Chondrocyte (in vitro differentiated cells): ENCODE measurements around the gene PNLIPRP2. TPM values are rescaled to one million over a fixed set of nuclear protein-coding genes. Genes with fewer than 3 reads are reported as not detected.

ENCODE experiments used
- DNase-seq: peaks from one replicate; pipeline ENCODE4 v3.0.0; 2021; ENCODE audit warnings: mixed read lengths, low spot score
- H3K27ac Mint-ChIP-seq: one replicate; pipeline ENCODE4 v1.8.0; 2021; ENCODE audit warnings: mild to moderate bottlenecking, moderate library complexity, mixed read lengths; ENCODE audit not compliant: unreplicated experiment
- H3K27me3 Mint-ChIP-seq: 2 replicates; pipeline ENCODE4 v1.8.0; 2021; ENCODE audit warnings: low read depth, mixed read lengths
- H3K36me3 Mint-ChIP-seq: 2 replicates; pipeline ENCODE4 v1.8.0; 2021; ENCODE audit warnings: low read depth, mixed read lengths
- H3K4me1 Mint-ChIP-seq: 2 replicates; pipeline ENCODE4 v1.8.0; 2021; ENCODE audit warnings: low read depth, mild to moderate bottlenecking, mixed read lengths
- H3K4me3 Mint-ChIP-seq: one replicate; pipeline ENCODE4 v1.8.0; 2021; ENCODE audit warnings: mild to moderate bottlenecking, moderate library complexity, mixed read lengths; ENCODE audit not compliant: unreplicated experiment
- H3K9me3 Mint-ChIP-seq: 2 replicates; pipeline ENCODE4 v1.8.0; 2021; ENCODE audit warnings: low read depth, mixed read lengths
- long read RNA-seq: library from polyadenylated mRNA; stranded (forward); transcript quantifications from one replicate; pipeline ENCODE4 v2.0.0, GENCODE V29; 2021
- total RNA-seq: library from RNA; stranded (reverse); gene quantifications from 3 replicates; pipeline ENCODE4 v1.2.1, GENCODE V29; 2021
- TF ChIP-seq, protein P1 (sequence below): fragments of 200-600 bp; sonication (generic); IDR thresholded peaks from 2 replicates; pipeline ENCODE4 v1.5.0; 2021; ENCODE audit warnings: antibody characterized with exemption, mild to moderate bottlenecking, moderate library complexity

The PNLIPRP2 gene
- total RNA-seq, result not detected in 3 replicates
- long read RNA-seq, result 0 reads

DNA sequence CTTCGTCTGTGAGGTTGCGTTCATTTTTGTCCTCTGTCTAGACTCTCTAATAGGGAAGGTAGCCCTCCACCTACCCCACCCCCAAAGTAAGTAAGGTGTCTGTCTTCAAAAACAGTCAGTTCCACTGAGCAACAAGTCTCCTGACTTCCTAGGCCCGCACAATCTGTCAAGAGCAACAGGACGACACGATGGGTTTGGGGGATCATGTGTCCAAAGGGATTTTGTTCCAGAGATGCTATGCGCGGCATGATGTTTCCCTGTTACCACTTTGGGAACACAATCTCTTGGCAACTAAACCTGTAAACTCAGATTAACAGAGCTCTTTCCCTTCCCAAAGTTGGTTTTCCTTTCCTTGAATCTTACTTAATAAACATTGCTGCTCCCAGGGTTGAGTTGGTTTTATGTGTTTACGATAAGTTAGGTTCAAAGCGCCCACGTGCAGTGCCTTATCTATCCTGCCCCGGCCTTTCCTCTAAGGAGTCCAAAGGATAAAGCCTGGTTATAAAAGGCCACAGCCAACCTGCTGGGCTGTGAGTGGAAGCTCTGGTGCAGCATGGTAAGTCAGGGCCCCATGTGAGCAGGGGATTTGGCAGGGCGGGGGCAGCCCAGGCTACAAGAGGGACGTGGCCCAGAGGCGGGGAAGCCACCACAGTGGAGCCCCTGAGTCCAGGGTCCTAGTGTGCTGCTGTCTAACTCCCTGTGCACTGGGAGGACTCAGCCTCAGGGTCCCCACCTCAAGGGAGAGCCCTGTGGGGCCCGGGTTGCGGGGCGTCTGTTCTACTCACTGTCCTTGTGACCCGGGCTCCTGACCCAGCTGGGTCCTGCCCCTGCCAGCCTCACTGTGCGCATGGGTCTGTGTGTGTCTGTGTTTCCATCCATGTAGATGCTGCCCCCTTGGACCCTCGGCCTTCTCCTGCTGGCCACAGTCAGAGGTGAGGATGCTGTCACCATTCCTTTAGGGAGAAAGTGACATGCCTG is at the start of gene PNLIPRP2:
PNLIPRP2 (plus strand) TSS at position 531 of the 978 bp plus-strand sequence.
- H3K9me3 Mint-ChIP-seq, result no peaks in the 10 kb centered on the region
- no peaks in the 10 kb centered on the region for H3K4me1 Mint-ChIP-seq
- no peak within 1 kb of the TSS for H3K4me3 Mint-ChIP-seq
- H3K36me3 Mint-ChIP-seq, result no peaks in the 10 kb centered on the region
- no peak within 1 kb of the TSS for H3K27ac Mint-ChIP-seq
- peaks cover 24% of the 10 kb centered on the region for H3K27me3 Mint-ChIP-seq
- no peak for DNase-seq
- TF ChIP-seq, protein P1, sequence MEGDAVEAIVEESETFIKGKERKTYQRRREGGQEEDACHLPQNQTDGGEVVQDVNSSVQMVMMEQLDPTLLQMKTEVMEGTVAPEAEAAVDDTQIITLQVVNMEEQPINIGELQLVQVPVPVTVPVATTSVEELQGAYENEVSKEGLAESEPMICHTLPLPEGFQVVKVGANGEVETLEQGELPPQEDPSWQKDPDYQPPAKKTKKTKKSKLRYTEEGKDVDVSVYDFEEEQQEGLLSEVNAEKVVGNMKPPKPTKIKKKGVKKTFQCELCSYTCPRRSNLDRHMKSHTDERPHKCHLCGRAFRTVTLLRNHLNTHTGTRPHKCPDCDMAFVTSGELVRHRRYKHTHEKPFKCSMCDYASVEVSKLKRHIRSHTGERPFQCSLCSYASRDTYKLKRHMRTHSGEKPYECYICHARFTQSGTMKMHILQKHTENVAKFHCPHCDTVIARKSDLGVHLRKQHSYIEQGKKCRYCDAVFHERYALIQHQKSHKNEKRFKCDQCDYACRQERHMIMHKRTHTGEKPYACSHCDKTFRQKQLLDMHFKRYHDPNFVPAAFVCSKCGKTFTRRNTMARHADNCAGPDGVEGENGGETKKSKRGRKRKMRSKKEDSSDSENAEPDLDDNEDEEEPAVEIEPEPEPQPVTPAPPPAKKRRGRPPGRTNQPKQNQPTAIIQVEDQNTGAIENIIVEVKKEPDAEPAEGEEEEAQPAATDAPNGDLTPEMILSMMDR, result no peak

GRCh38 chr10:116574797-116575196 is 46.0 kb upstream of the PNLIPRP2 start:
- no peaks in the 10 kb centered on the region for H3K9me3 Mint-ChIP-seq
- no peak for DNase-seq
- no peak overlapping the region for H3K27ac Mint-ChIP-seq
- TF ChIP-seq, protein P1, result no peak
- no peak overlapping the region for H3K4me3 Mint-ChIP-seq
- peaks cover 9% of the 10 kb centered on the region for H3K27me3 Mint-ChIP-seq
- no peaks in the 10 kb centered on the region for H3K36me3 Mint-ChIP-seq
- H3K4me1 Mint-ChIP-seq, result no peaks in the 10 kb centered on the region

GRCh38 chr10:116587878-116588591 is 32.7 kb upstream of the PNLIPRP2 start:
- no peak for DNase-seq
- TF ChIP-seq, protein P1, result no peak
- H3K4me1 Mint-ChIP-seq, result no peaks in the 10 kb centered on the region
- no peaks in the 10 kb centered on the region for H3K36me3 Mint-ChIP-seq
- no peak overlapping the region for H3K27ac Mint-ChIP-seq
- no peak overlapping the region for H3K4me3 Mint-ChIP-seq
- H3K9me3 Mint-ChIP-seq, result no peaks in the 10 kb centered on the region
- H3K27me3 Mint-ChIP-seq, result no peaks in the 10 kb centered on the region

- Mint-ChIP-seq H3K36me3 (no peaks in the 10 kb centered on the region), H3K27ac (no peak overlapping the region), H3K4me1 (no peaks in the 10 kb centered on the region), H3K27me3 (no peaks in the 10 kb centered on the region), H3K4me3 (no peak overlapping the region), H3K9me3 (no peaks in the 10 kb centered on the region)
- TF ChIP-seq, protein P1, result no peak
- no peak for DNase-seq
Measured at GRCh38 chr10:116588995-116589394, 31.8 kb upstream of the PNLIPRP2 start.

- no peak for DNase-seq
- Mint-ChIP-seq H3K4me3 (no peak overlapping the region), H3K27ac (no peak overlapping the region), H3K36me3 (no peaks in the 10 kb centered on the region), H3K27me3 (peaks cover 4% of the 10 kb centered on the region), H3K4me1 (no peaks in the 10 kb centered on the region), H3K9me3 (no peaks in the 10 kb centered on the region)
- TF ChIP-seq, protein P1, result no peak
Measured at GRCh38 chr10:116589926-116590325, 30.8 kb upstream of the PNLIPRP2 start.
